CD4-positive, alpha-beta T cell treated with Interleukin-17A for 4 hours (primary cell): ENCODE measurements around the gene BRIP1.

Source experiments
- DNase-seq: peaks from one replicate; pipeline ENCODE4 v3.0.0-alpha.2; 2020; ENCODE audit warnings: mixed read lengths

BRIP1 gene

GRCh38 chr17:61648587-61648986, 214.7 kb downstream of the BRIP1 start:
- DNase-seq = no peak

DNA sequence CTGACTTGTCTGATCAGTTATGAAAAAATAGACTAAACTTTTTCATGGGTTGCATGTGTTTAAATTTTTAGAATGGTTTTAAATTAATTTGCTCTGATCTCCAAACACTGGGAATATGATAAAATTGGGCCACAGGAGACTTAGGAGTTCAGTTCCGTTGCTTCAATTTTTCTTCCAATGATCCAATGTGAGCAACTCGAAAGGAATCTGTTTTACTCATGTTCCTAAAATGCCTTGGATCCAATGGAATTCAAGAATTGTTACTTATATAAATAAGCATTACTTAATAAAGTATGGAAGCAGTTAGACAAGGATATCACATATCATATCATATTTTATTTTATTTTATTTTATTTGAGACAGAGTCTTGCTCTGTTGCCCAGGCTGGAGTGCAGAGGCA, 216.3 kb downstream of the BRIP1 start:
- no peak for DNase-seq

GRCh38 chr17:61646482-61646881, 216.8 kb downstream of the BRIP1 start:
- DNase-seq = no peak

DNA sequence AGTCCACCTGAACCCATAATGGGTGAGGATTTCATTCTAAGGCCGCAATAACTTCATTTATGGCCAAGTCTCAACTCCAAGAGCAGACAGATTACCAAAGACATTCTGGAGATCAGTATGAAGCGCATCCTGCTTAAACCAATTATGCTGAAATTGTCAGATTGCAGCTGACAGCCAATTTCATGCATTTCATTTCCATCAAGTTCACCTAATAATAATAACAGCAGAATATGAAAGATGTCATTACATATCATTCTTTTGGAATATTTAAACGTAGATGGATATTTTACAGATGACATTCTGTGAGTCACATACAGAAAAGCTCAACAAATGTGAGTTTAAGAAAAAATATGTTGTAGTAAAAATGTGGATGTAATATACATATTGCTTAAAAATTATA, 217.4 kb downstream of the BRIP1 start:
- no peak for DNase-seq

DNA sequence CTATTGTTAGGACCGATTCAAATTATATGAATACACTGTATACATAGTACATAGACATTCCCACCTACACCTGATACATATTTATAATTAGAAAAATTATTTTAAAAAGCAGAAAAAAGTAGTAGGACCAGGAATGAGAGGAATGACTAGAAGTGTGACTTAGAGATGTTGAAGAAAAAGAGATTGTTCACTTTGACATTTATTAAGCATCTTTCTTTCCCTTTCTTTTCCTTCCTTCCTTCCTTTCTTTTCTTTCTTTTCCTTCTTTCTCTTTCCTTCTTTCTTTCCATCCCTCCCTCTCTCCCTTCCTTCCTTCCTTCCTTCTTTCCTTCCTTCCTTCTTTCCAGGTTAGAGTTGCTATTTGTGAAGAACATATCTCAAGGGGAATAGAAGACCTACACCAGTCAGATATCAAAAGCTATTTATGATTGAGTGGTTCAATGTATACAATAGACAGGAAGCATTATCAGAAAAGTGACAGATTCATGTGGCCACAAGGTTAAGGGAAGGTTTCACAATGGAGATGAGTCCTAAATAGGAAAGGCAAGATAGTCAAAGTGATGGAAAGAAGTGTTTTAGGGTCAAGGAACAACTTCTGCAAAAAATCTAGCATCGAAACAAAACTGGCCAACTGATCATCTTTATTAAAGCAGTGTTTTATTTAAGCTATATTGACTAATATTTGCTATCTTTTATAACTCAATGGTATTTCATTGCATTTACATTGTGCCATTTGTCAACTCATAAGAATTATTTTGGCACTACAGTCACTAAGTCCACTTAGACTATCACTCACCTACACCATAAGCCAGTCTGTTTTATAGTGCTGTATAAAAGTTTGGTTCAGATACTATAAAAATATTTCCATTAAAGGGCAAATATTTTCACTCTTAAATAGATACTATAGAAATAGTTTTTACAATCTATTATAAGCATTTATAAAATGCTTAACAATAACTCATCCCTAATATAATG, 218.2 kb downstream of the BRIP1 start:
- no peak for DNase-seq

DNA sequence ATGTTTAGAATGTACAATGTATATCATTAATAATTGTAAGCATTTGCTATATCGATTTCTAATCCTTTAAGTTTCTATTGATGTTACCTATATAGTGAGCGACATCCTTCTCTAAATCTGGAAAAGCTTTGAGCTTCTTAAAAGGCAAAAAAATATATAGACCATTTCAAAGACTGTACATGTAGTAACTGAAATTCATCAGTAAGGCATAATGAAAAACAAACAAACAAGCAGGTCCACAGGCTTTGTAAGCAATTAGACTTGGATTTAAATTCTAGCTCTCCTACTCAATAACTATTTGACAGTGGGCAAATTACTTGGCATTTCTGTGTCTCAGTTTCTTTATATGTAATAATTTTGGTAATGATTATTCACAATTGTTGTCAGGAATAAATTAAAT, 220.6 kb downstream of the BRIP1 start:
- DNase-seq = no peak

- DNase-seq = no peak
These were observed 221.6 kb downstream of the BRIP1 start for GRCh38 chr17:61641715-61642114.

DNA sequence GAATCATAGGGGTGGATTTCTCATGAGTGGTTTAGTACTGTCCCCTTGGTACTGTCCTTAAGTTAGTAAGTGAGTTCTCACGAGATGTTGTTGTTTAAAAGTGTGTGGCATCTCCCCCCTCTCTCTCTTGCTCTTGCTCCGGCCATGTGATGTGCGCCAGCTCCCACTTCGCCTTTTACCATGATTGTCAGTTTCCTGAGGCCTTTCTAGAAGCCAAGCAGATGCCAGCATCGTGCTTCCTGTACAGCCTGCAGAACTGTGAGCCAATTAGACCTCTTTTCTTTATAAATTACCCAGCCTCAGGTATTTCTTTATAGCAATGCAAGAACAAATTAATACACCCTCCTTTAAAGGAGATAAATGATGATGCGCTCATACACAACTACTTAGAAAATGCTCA, 222.2 kb downstream of the BRIP1 start:
- no peak for DNase-seq

DNA sequence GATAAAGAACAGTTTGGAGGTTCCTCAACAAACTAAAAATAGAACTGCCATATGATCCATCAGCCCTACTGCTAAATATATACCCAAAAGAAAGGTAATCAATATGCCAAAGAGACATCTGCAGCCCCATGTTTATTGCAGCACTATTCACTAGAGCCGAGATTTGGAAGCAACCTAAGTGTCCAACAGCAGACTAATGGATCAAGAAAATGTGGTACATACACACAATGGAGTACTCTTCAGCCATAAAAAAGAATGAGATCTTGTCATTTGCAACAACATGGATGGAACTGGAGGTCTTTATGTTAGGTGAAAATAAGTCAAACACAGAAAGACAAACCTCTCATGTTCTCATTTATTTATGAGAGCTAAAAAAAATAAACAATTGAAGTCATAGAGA, 223.5 kb downstream of the BRIP1 start:
- DNase-seq = no peak

GRCh38 chr17:61638087-61638486, 225.2 kb downstream of the BRIP1 start:
- no peak for DNase-seq

- peak; percentile 50 for DNase-seq
These were observed 227.4 kb downstream of the BRIP1 start for GRCh38 chr17:61635913-61636432.

GRCh38 chr17:61634942-61635538, 228.3 kb downstream of the BRIP1 start:
- no peak for DNase-seq

GRCh38 chr17:61634011-61634539, 229.3 kb downstream of the BRIP1 start:
- no peak for DNase-seq

- no peak for DNase-seq
These were observed 230.5 kb downstream of the BRIP1 start for GRCh38 chr17:61632826-61633225.

- no peak for DNase-seq
These were observed 231.5 kb downstream of the BRIP1 start for GRCh38 chr17:61631800-61632199.
